NT2/D1 (cell line): ENCODE results near the gene KIAA0319L.

Source experiments
- YY1 ChIP-seq: IDR thresholded peaks from 2 replicates; pipeline ENCODE4 v1.6.1; 2011; ENCODE audit not compliant: insufficient read length, insufficient read depth
- ZNF274 ChIP-seq: IDR thresholded peaks from 2 replicates; pipeline ENCODE4 v1.6.1; 2011; ENCODE audit warnings: mild to moderate bottlenecking, low read depth, low read length

GRCh38 chr1:35401049-35401448 lies 156.2 kb downstream of the KIAA0319L start:
- TF ChIP-seq YY1 (no peak), ZNF274 (no peak)
